Liver (tissue), 9 donors: ENCODE data around the gene TWIST1. TPM values are rescaled to one million over a fixed set of nuclear protein-coding genes. Genes with fewer than 3 reads are reported as not detected.

Experiments
- DNase-seq: peaks from one replicate; pipeline ENCODE4 v3.0.0-alpha.2; 2017; ENCODE audit warnings: low spot score
- H3K27ac ChIP-seq, 2 donors: one replicate each; pipeline ENCODE4 v1.7.0; 2013; ENCODE audit warnings: inconsistent platforms in 2 of 2, low read length in 2 of 2, control low read depth in 1 of 2, low read depth in 1 of 2, mild to moderate bottlenecking in 1 of 2
- H3K27me3 ChIP-seq, 4 donors: one replicate each; pipeline versions ENCODE4 v1.6.1 to v1.7.0; 2013; ENCODE audit warnings: low read length in 3 of 4, inconsistent platforms in 1 of 4, mild to moderate bottlenecking in 1 of 4, moderate library complexity in 1 of 4; ENCODE audit not compliant: control insufficient read depth in 4 of 4, insufficient read depth in 4 of 4
- H3K36me3 ChIP-seq, 4 donors: one replicate each; pipeline versions ENCODE4 v1.6.1 to v1.7.0; 2013; ENCODE audit warnings: low read length in 3 of 4, mild to moderate bottlenecking in 3 of 4, low read depth in 1 of 4, moderate library complexity in 1 of 4; ENCODE audit not compliant: control insufficient read depth in 4 of 4, insufficient read depth in 3 of 4
- H3K4me1 ChIP-seq, 4 donors: one replicate each; pipeline versions ENCODE4 v1.6.1 to v1.7.0; 2013; ENCODE audit warnings: low read length in 3 of 4, mild to moderate bottlenecking in 3 of 4, moderate library complexity in 1 of 4; ENCODE audit not compliant: control insufficient read depth in 4 of 4, insufficient read depth in 4 of 4
- H3K4me3 ChIP-seq, 3 donors: one replicate each; pipeline versions ENCODE4 v1.6.1 to v1.7.0; 2013; ENCODE audit warnings: low read length in 3 of 3, control low read depth in 1 of 3, low read depth in 1 of 3, mild to moderate bottlenecking in 1 of 3
- H3K9ac ChIP-seq, 2 donors: one replicate each; pipeline ENCODE4 v1.7.0; 2013; ENCODE audit warnings: low read length in 2 of 2, mild to moderate bottlenecking in 2 of 2, moderate library complexity in 2 of 2, control low read depth in 1 of 2, low read depth in 1 of 2
- H3K9me3 ChIP-seq, 4 donors: one replicate each; pipeline versions ENCODE4 v1.6.1 to v1.7.0; 2013; ENCODE audit warnings: low read length in 3 of 4; ENCODE audit not compliant: control insufficient read depth in 4 of 4
- EGR1 ChIP-seq, 2 donors: IDR thresholded peaks; 2 replicates each; pipeline ENCODE4 v1.6.1; 2016 to 2018; ENCODE audit warnings: antibody characterized with exemption in 2 of 2, low read depth in 2 of 2
- FOXA1 ChIP-seq: IDR thresholded peaks from 2 replicates; pipeline ENCODE4 v1.6.1; 2016; ENCODE audit warnings: antibody characterized with exemption
- FOXA2 ChIP-seq: IDR thresholded peaks from 2 replicates; pipeline ENCODE4 v1.6.1; 2016; ENCODE audit warnings: antibody characterized with exemption
- GABPA ChIP-seq, 2 donors: IDR thresholded peaks in 1 of 2; conservative IDR thresholded peaks in 1 of 2; 2 replicates each; pipeline ENCODE4 v1.6.1; 2016; ENCODE audit warnings: antibody characterized with exemption in 2 of 2, mild to moderate bottlenecking in 1 of 2, moderate library complexity in 1 of 2
- HNF4A ChIP-seq, 2 donors: conservative IDR thresholded peaks; 2 replicates each; pipeline ENCODE4 v1.6.1; 2016; ENCODE audit warnings: antibody characterized with exemption in 2 of 2, mild to moderate bottlenecking in 2 of 2
- HNF4G ChIP-seq: IDR thresholded peaks from 2 replicates; pipeline ENCODE4 v1.6.1; 2016; ENCODE audit warnings: antibody characterized with exemption
- JUND ChIP-seq, 2 donors: IDR thresholded peaks; 2 replicates each; pipeline ENCODE4 v1.6.1; 2016; ENCODE audit warnings: antibody characterized with exemption in 2 of 2
- NR2F2 ChIP-seq: IDR thresholded peaks from 2 replicates; pipeline ENCODE4 v1.6.1; 2016; ENCODE audit warnings: antibody characterized with exemption
- RAD21 ChIP-seq, 2 donors: IDR thresholded peaks; 2 replicates each; pipeline ENCODE4 v1.6.1; 2016; ENCODE audit warnings: antibody characterized with exemption in 2 of 2, mild to moderate bottlenecking in 2 of 2
- RXRA ChIP-seq, 2 donors: IDR thresholded peaks; 2 replicates each; pipeline ENCODE4 v1.6.1; 2017 to 2018; ENCODE audit warnings: antibody characterized with exemption in 2 of 2, mild to moderate bottlenecking in 1 of 2
- SP1 ChIP-seq: IDR thresholded peaks from 2 replicates; pipeline ENCODE4 v1.6.1; 2018; ENCODE audit warnings: antibody characterized with exemption, mild to moderate bottlenecking
- TAF1 ChIP-seq: conservative IDR thresholded peaks from 2 replicates; pipeline ENCODE4 v1.6.1; 2016; ENCODE audit warnings: antibody characterized with exemption, mild to moderate bottlenecking
- YY1 ChIP-seq: IDR thresholded peaks from 2 replicates; pipeline ENCODE4 v1.6.1; 2016; ENCODE audit warnings: antibody characterized with exemption, mild to moderate bottlenecking
- WGBS: extraction: QIAGEN DNeasy Blood & Tissue Kit; methylation state at CpG from one replicate; pipeline ENCODE4 v1.1.7; 2013; 5-methylcytosine and 5-hydroxymethylcytosine counted together
- polyA plus RNA-seq, 2 donors: library from polyadenylated mRNA; stranded (reverse) in 1 of 2; unstranded in 1 of 2; fragments of 200-250 nt in 1 of 2; fragments of >200 nt in 1 of 2; fragmentation: Nextera tagmentation in 1 of 2; extraction: Ambion mirVana in 1 of 2; gene quantifications; one replicate each; pipeline versions ENCODE4 v1.2.1 to v1.2.3, GENCODE V29; 2013 to 2015
- total RNA-seq, 2 donors: library from RNA; depleted of rRNA; stranded (reverse); fragments of >200 nt; gene quantifications; one replicate each; pipeline ENCODE4 v1.2.3, GENCODE V29; 2014
- TF ChIP-seq, protein P1 (sequence below): IDR thresholded peaks from 2 replicates; pipeline ENCODE4 v1.6.1; 2016; ENCODE audit warnings: antibody characterized with exemption
- TF ChIP-seq, protein P2 (sequence below): IDR thresholded peaks from 2 replicates; pipeline ENCODE4 v1.6.1; 2016; ENCODE audit warnings: antibody characterized with exemption
- TF ChIP-seq, protein P3 (sequence below): IDR thresholded peaks from 2 replicates; pipeline ENCODE4 v1.6.1; 2016; ENCODE audit warnings: antibody characterized with exemption, mild to moderate bottlenecking
- TF ChIP-seq, protein P4 (sequence below): IDR thresholded peaks from 2 replicates; pipeline ENCODE4 v1.6.1; 2016; ENCODE audit warnings: antibody characterized with exemption
- TF ChIP-seq, protein P5 (sequence below): fragments of 150-350 bp; IDR thresholded peaks from 2 replicates; pipeline ENCODE4 v1.5.1; 2017; ENCODE audit warnings: improper control_type of control experiment, low read depth, low read length; ENCODE audit not compliant: missing input control
- donor health status: healthy.
- donor health status: healthy.
- donor health status: healthy.
- donor health status: healthy.
- donor health status: healthy.

The TWIST1 gene
- total and polyA plus RNA-seq, 4 donors: 0.15 to 0.19 (median 0.17) TPM; not detected in 1

DNA sequence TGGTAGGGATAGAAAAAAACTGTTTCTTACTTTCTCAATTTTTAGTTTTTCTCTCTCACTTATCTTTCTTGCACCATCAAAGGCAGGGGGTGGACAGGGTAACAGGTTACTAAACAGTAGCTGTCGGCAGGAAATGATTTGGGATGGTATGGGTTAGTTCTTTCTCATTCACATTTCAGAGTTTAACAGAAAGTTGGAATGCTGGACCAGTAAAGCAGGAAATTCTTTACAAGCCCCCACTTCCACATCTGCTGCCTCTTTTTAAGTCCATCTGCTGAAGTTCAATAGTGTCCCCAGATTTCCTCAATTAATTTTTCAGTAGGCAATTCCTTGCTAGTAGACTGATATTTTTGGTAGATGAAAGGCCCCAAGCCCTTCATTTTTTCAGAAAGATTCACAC is 23.3 kb downstream of the TWIST1 start (continued):
- TF ChIP-seq, protein P1, sequence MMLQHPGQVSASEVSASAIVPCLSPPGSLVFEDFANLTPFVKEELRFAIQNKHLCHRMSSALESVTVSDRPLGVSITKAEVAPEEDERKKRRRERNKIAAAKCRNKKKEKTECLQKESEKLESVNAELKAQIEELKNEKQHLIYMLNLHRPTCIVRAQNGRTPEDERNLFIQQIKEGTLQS: no peak
- TF ChIP-seq NR2F2 (no peak), HNF4G (no peak)

DNA sequence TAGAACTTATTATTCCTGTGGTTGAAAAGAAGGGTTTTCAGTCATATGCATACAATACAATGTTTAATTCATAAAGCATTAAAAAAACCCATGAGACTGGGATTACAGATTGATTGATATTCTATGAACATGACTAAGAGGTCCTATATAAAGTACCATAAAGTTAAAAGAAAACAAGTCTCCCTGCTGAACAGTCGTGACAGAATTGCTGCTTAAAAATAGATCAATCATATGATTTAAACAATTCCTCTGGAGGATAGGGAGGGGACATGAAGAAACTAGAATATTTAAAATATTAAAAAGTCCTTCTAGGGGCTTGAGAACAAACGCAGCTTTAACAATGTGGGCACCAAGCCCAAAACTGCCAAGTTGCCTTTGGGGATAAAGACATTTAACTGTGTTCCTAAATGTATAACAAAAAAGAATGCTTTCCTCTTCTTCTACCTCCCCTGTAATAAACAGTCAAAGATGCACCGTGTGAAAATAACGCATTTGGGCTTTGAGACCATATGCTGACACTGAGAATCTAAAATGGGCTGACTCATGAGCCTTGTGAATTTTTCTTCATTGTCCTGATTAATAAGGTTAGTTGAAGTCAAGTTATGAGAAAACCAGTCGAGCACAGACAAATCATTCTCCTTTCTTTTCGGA is 25.8 kb downstream of the TWIST1 start:
- no peak overlapping the region for H3K4me3 ChIP-seq
- H3K9ac ChIP-seq: no peak overlapping the region
- H3K36me3 ChIP-seq: no peaks in the 10 kb centered on the region
- H3K4me1 ChIP-seq: no peaks in the 10 kb centered on the region
- no peaks in the 10 kb centered on the region for H3K9me3 ChIP-seq
- WGBS: 77% methylated on average over 6 of the region's 6 CpGs
- no peak for DNase-seq
- peaks cover 0 to 4% (median 1%) of the 10 kb centered on the region in 4 donors for H3K27me3 ChIP-seq
- TF ChIP-seq RAD21 (IDR thresholded peaks at IDR 0.05): no peak
- TF ChIP-seq, protein P2, sequence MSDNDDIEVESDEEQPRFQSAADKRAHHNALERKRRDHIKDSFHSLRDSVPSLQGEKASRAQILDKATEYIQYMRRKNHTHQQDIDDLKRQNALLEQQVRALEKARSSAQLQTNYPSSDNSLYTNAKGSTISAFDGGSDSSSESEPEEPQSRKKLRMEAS: no peak
- TF ChIP-seq, protein P3, sequence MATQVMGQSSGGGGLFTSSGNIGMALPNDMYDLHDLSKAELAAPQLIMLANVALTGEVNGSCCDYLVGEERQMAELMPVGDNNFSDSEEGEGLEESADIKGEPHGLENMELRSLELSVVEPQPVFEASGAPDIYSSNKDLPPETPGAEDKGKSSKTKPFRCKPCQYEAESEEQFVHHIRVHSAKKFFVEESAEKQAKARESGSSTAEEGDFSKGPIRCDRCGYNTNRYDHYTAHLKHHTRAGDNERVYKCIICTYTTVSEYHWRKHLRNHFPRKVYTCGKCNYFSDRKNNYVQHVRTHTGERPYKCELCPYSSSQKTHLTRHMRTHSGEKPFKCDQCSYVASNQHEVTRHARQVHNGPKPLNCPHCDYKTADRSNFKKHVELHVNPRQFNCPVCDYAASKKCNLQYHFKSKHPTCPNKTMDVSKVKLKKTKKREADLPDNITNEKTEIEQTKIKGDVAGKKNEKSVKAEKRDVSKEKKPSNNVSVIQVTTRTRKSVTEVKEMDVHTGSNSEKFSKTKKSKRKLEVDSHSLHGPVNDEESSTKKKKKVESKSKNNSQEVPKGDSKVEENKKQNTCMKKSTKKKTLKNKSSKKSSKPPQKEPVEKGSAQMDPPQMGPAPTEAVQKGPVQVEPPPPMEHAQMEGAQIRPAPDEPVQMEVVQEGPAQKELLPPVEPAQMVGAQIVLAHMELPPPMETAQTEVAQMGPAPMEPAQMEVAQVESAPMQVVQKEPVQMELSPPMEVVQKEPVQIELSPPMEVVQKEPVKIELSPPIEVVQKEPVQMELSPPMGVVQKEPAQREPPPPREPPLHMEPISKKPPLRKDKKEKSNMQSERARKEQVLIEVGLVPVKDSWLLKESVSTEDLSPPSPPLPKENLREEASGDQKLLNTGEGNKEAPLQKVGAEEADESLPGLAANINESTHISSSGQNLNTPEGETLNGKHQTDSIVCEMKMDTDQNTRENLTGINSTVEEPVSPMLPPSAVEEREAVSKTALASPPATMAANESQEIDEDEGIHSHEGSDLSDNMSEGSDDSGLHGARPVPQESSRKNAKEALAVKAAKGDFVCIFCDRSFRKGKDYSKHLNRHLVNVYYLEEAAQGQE: no peak
- TF ChIP-seq SP1: no peak
- TF ChIP-seq GABPA (IDR thresholded peaks at IDR 0.05 in 1 of 2, conservative IDR thresholded peaks at IDR 0.05 in 1 of 2): no peak
- TF ChIP-seq, protein P4, sequence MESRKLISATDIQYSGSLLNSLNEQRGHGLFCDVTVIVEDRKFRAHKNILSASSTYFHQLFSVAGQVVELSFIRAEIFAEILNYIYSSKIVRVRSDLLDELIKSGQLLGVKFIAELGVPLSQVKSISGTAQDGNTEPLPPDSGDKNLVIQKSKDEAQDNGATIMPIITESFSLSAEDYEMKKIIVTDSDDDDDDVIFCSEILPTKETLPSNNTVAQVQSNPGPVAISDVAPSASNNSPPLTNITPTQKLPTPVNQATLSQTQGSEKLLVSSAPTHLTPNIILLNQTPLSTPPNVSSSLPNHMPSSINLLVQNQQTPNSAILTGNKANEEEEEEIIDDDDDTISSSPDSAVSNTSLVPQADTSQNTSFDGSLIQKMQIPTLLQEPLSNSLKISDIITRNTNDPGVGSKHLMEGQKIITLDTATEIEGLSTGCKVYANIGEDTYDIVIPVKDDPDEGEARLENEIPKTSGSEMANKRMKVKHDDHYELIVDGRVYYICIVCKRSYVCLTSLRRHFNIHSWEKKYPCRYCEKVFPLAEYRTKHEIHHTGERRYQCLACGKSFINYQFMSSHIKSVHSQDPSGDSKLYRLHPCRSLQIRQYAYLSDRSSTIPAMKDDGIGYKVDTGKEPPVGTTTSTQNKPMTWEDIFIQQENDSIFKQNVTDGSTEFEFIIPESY: no peak
- no peak for TF ChIP-seq NR2F2
- TF ChIP-seq TAF1: no peak
- no peak for TF ChIP-seq HNF4G
- TF ChIP-seq, protein P1: no peak
- TF ChIP-seq EGR1 (IDR thresholded peaks at IDR 0.05; ENCODE audit: low read depth in 2 of 2): no peak
- TF ChIP-seq JUND (IDR thresholded peaks at IDR 0.05): no peak
- TF ChIP-seq HNF4A (conservative IDR thresholded peaks at IDR 0.05): no peak
- no peak for TF ChIP-seq FOXA2
- TF ChIP-seq FOXA1: no peak
- TF ChIP-seq YY1: no peak
- TF ChIP-seq, protein P5, sequence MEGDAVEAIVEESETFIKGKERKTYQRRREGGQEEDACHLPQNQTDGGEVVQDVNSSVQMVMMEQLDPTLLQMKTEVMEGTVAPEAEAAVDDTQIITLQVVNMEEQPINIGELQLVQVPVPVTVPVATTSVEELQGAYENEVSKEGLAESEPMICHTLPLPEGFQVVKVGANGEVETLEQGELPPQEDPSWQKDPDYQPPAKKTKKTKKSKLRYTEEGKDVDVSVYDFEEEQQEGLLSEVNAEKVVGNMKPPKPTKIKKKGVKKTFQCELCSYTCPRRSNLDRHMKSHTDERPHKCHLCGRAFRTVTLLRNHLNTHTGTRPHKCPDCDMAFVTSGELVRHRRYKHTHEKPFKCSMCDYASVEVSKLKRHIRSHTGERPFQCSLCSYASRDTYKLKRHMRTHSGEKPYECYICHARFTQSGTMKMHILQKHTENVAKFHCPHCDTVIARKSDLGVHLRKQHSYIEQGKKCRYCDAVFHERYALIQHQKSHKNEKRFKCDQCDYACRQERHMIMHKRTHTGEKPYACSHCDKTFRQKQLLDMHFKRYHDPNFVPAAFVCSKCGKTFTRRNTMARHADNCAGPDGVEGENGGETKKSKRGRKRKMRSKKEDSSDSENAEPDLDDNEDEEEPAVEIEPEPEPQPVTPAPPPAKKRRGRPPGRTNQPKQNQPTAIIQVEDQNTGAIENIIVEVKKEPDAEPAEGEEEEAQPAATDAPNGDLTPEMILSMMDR: no peak
- no peak for TF ChIP-seq RXRA (IDR thresholded peaks at IDR 0.05)
- no peak overlapping the region for H3K27ac ChIP-seq
